HG03066 (cell line): ENCODE results near the gene LYPD5.
A peak's percentile ranks its signal among the peaks of the same experiment; 100 is the strongest.

Experiments
- ATAC-seq: cut with Tn5 transposase; IDR thresholded peaks from one replicate; pipeline ENCODE4 v1.9.1; 2021; ENCODE audit warnings: low read depth; ENCODE audit not compliant: unreplicated experiment

LYPD5 gene

DNA sequence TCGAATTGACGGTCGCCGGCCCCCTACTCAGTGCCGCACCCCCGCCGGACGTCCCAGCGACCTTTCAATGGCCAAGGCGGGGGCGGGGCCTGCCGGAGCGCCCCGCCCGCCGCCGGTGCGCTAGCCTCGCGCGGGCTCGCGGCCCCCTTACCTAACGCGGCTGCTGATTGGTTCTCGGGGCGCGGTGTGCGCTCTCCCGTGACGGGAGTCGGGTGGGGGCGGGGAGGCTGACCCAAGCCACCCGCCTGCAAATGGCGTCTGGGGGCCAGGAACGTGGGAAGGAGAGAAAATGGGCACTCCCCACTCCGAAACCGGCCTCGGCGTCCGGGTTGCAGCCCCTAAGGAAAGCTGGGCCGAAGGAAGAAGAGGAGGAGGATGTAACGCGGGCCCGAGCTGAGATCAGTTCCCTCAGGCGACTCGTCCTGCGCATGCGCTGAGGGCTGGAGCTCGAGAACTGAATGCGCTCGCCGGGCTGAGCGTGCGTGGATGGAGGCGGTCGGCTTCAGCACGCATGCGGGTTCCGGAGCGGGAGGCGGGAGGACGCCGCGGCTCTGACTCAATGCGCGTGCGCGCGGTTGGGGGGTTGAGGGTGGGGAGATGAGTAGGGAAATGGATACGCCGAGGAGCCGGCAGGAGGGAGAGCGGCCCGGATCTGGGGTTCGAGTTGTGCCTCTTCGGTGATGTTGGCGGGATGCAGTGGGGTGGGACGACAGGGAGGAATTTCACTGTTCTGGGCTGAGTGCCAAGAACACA lies 47.6 kb downstream of the LYPD5 start, which contains the start of gene SMG9:
Gene SMG9, minus strand, starts transcription at position 460 of the 753 bp plus-strand sequence. CDS start 4,221 bp downstream, outside the sequence.
- peak; percentile 47 for ATAC-seq

DNA sequence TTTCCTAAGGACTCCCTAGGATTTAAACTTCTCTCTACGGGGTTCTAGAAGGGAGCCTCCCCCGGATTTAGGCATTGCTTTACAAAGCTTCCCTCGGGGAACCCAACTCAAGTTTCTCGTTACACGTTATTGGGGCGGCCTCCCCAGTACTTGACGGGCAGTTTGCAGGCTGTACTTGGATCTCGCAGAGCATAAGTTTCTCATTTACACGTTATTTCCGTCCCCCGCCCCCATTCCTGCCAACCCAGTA lies 48.1 kb downstream of the LYPD5 start:
- no peak for ATAC-seq

DNA sequence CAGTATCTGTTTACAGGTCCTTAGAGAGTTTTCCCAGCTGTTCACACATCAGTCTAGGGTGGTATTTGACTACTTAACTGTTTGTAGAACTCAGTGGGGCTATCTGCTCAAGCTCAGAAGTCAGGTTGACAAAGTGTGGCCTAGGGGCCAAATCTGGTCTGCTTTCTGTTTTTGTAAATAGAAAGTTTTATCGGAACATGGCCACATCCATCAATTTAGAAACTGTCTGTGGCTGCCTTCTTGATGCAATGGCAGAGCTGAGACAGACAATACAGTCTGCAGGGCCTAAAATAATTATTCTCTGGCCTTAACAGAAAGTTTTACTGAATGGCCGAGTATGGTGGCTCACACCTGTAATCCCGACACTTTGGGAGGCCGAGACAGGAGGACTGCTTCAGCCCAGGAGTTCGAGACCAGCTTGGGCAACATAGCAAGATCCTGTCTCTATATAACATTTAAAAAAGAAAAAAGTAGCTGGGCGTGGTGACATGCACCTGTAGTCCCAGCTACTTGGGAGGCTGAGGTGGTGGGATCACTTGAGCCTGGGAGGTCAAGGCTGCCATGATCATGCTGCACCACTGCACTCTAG lies 49.9 kb downstream of the LYPD5 start:
- ATAC-seq, result no peak

DNA sequence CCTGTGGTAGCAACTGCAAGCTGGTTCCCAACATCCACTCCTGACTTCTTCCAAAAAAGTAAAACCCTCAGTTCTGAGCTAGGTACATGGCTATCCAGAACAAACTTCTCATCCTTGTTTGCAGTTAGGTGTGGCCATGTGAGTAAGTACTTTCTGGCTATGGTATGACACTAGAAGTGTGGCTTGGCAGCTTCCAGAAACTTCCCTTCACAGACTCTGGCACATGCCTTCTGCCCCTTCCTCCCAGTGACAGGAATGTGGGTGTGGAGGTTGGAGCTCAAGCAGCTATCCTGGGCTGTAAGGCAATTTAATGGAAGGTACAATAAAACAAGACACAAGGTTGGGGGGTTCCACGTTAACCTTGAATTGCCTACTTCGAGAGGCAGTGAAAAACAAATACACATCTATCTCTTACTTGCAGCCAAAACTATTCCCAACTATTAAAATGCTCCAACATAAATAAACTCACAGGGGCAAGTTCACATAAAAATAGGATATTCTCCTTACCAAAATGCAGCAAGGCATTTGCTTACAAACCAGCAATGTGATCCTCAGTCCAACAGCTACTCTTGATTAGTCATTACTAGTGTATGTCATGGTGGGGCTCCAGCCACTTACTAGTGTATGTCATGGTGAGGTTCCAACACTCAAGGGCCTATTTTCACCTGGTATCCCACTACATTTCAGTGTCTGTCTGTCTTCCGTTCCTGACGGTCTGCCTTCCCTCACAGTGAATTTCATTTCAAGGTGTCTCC lies 50.6 kb downstream of the LYPD5 start:
- no peak for ATAC-seq

DNA sequence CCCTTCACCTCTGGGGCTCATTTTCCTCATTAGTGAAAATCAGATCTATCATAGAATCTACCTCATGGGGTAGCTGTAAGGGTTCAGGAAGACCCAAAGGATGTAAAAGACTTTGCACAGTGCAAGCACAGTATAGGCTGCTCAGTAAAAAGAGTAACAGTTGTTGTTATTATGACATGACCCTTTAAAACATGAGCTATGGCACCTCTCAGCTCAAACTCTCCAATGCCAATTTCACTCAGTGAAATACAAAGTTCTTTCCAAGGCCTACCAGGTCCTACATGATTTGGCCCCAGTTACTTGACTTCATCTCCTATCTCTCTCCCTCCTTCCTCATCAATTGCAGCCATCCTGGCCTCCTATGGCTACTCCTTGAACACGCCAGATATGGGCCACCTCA lies 52.3 kb downstream of the LYPD5 start:
- no peak for ATAC-seq

DNA sequence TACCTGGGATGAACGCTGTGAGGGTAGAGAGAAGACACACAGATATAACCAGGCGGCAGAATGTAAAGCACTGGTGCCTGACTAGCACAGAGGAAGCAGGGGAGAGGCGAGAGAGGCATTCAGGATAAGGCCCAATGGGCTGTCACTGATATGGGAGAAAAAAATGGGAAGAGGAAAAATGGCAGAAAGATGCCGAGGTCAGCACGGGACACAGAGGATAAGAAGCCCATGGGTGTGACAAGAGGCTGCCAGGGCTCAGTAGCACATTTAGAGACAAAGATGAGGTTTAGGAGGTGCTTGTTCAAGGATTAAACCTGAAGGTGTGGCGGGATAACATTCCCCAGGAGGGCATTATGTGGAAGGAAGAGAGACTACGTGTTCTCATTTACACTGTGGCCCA lies 53.1 kb downstream of the LYPD5 start:
- ATAC-seq, result no peak

DNA sequence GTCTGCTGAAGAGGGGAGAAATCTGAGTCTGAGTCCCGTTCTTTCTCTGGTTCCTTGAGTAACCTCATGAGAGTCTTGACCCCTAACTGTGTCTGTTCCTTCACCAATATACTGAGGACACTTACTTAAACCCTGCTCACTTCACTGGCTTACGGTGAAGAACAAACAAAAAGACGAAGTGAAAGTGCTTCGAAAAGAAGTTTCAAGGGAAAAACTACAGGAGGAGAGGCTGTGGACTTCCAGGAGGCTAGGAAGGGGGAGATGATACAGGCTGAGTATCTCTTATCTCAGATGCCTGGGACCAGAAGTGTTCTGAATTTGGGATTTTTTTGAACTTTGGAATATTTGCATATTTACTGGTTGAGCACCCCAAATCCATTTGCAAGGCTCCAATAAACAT lies 53.6 kb downstream of the LYPD5 start:
- ATAC-seq, result no peak

DNA sequence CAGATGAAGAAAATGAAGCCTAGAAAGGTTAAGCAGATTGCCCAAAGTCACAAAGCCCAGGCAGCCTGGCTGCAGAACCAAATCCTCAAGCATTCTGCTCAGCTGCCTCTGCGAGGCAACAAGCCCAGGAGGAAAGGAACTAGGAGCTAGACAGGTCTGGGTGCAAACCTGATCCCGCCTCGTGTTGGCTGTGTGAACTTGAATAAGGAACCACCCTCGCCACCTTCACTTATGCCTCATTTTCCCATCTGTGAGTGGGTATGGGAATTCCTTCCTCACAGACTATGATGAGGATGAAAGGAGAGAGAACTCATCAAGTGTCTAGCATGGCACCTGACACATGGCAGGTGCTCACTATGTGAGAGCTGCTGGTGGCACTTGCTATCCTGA lies 54.0 kb downstream of the LYPD5 start:
- ATAC-seq, result no peak

DNA sequence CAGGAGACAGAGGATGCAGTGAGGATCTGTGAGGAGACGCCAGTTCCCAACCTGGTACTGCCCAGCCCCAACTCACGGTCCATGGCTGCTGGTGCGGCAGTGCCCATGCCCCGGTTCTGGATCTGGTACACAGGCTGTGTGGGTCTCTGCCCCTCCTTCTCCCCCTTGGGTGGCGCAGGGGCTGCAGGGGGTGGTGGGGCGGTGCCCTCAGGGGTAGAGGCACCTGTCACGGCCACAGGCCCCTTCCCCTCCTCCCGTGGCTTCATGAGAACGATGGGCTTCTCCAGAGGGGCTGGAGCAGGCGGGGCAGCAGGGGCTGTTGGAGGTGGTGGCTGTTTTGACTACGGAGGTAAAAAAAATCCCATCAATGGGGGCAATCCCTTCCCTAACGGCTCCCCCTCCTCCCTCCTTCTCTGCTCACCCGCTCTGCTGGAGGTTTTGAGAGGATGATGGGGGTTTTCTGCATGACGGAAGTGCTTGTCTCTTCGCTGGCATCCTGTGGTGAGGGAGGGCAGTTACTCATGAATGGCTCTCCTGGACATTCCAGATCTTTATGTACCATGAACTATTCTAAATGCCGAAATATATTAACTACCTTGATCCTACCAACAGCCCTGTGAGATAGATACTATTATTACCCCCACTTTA lies 54.6 kb downstream of the LYPD5 start:
- no peak for ATAC-seq
